Measurements from ENCODE around the gene ZNF160. TPM values are rescaled to one million over a fixed set of nuclear protein-coding genes. Genes with fewer than 3 reads are reported as not detected.
"Not testable (repeated sequence)": the region's sequence is repeated elsewhere in the genome, so short reads cannot be mapped to it uniquely, and the experiment has no call there.

ZNF160 gene
- total RNA-seq (2014; rRNA removed; shearing (Covaris generic)), result 17.0 and 18.6 TPM in 2 replicates

GRCh38 chr19:53103234-53104203 lies at the start of gene ZNF160:
ZNF160 (minus strand) TSS chr19:53103422; CDS start chr19:53086276, 17,146 bp downstream.
- DNase-seq (ENCODE audit: low spot score), result peak; percentile 97
- in situ Hi-C loops (cut with HindIII; ENCODE audit: low sequenced_read_pairs), result no loop called here

GRCh38 chr19:53147645-53148044 lies 44.4 kb upstream of the ZNF160 start:
- DNase-seq (ENCODE audit: low spot score), result no peak
- in situ Hi-C loops (cut with HindIII; ENCODE audit: low sequenced_read_pairs), result no loop called here

- DNase-seq (ENCODE audit: low spot score), result no peak
- in situ Hi-C loops (cut with HindIII; ENCODE audit: low sequenced_read_pairs), result no loop called here
These were observed 37.1 kb upstream of the ZNF160 start for GRCh38 chr19:53140351-53140750.

- in situ Hi-C loops (cut with HindIII; ENCODE audit: low sequenced_read_pairs), result no loop called here
- no peak for DNase-seq (ENCODE audit: low spot score)
These were observed 33.2 kb upstream of the ZNF160 start for GRCh38 chr19:53136432-53136831.

- in situ Hi-C loops (cut with HindIII; ENCODE audit: low sequenced_read_pairs), result no loop called here
- peak; percentile 87 for DNase-seq (ENCODE audit: low spot score)
These were observed 29.1 kb upstream of the ZNF160 start, which contains the start of gene ZNF415 for GRCh38 chr19:53132141-53132991. ZNF415 (minus strand) TSS chr19:53132910; CDS start chr19:53122676, 10,234 bp downstream.

GRCh38 chr19:53131727-53132126 lies 28.5 kb upstream of the ZNF160 start:
- DNase-seq (ENCODE audit: low spot score), result peak; percentile 33
- in situ Hi-C loops (cut with HindIII; ENCODE audit: low sequenced_read_pairs), result no loop called here

GRCh38 chr19:53131085-53131590 lies 27.9 kb upstream of the ZNF160 start:
- in situ Hi-C loops (cut with HindIII; ENCODE audit: low sequenced_read_pairs), result no loop called here

GRCh38 chr19:53130506-53130905 lies 27.3 kb upstream of the ZNF160 start:
- DNase-seq (ENCODE audit: low spot score), result peak; percentile 43
- in situ Hi-C loops (cut with HindIII; ENCODE audit: low sequenced_read_pairs), result no loop called here

More at GRCh38 chr19:53131085-53131590, 27.9 kb upstream of the ZNF160 start:
- peak; percentile 1 for DNase-seq (ENCODE audit: low spot score)

- in situ Hi-C loops (cut with HindIII; ENCODE audit: low sequenced_read_pairs), result not testable (repeated sequence)
These were observed 23.7 kb upstream of the ZNF160 start for GRCh38 chr19:53126733-53127526.

GRCh38 chr19:53123400-53123799 lies 20.2 kb upstream of the ZNF160 start:
- in situ Hi-C loops (cut with HindIII; ENCODE audit: low sequenced_read_pairs), result no loop called here
- no peak for DNase-seq (ENCODE audit: low spot score)

More at GRCh38 chr19:53126733-53127526, 23.7 kb upstream of the ZNF160 start:
- not testable (repeated sequence) for DNase-seq (ENCODE audit: low spot score)

GRCh38 chr19:53112286-53112685 lies 9.1 kb upstream of the ZNF160 start:
- in situ Hi-C loops (cut with HindIII; ENCODE audit: low sequenced_read_pairs), result no loop called here
- no peak for DNase-seq (ENCODE audit: low spot score)

GRCh38 chr19:53109527-53109926 lies 6.3 kb upstream of the ZNF160 start:
- no peak for DNase-seq (ENCODE audit: low spot score)
- in situ Hi-C loops (cut with HindIII; ENCODE audit: low sequenced_read_pairs), result no loop called here

GRCh38 chr19:53102756-53103233 lies 427 bp downstream of the ZNF160 start:
- in situ Hi-C loops (cut with HindIII; ENCODE audit: low sequenced_read_pairs), result no loop called here
- no peak for DNase-seq (ENCODE audit: low spot score)

- DNase-seq (ENCODE audit: low spot score), result peak; percentile 48
- in situ Hi-C loops (cut with HindIII; ENCODE audit: low sequenced_read_pairs), result no loop called here
These were observed 941 bp downstream of the ZNF160 start for GRCh38 chr19:53102206-53102755.

- peak; percentile 4 for DNase-seq (ENCODE audit: low spot score)
- in situ Hi-C loops (cut with HindIII; ENCODE audit: low sequenced_read_pairs), result no loop called here
These were observed 1.7 kb downstream of the ZNF160 start for GRCh38 chr19:53101518-53101917.

- in situ Hi-C loops (cut with HindIII; ENCODE audit: low sequenced_read_pairs), result not testable (repeated sequence)
These were observed 4.7 kb downstream of the ZNF160 start for GRCh38 chr19:53098570-53098969.

GRCh38 chr19:53096982-53097690 lies 6.1 kb downstream of the ZNF160 start:
- DNase-seq (ENCODE audit: low spot score); in situ Hi-C loops (cut with HindIII; ENCODE audit: low sequenced_read_pairs): not testable (repeated sequence)

More at GRCh38 chr19:53098570-53098969, 4.7 kb downstream of the ZNF160 start:
- not testable (repeated sequence) for DNase-seq (ENCODE audit: low spot score)
